ENCODE data around the gene STRAP.
"Not testable (repeated sequence)": the region's sequence is repeated elsewhere in the genome, so short reads cannot be mapped to it uniquely, and the experiment has no call there.

GRCh38 chr12:15948461-15948860 lies 66.3 kb downstream of the STRAP start:
- not testable (repeated sequence) for TF ChIP-seq CTCF (IDR thresholded peaks at IDR 0.05); EZH2 (IDR thresholded peaks at IDR 0.05; ENCODE audit: borderline replicate concordance, insufficient read depth, low read depth, low read length, poor library complexity, severe bottlenecking)

Data from B cell (primary cell).